NCI-H82 treated with DMSO at 0.1 percent for 48 hours (cell line): ENCODE data around the gene ZNF513.
"Not testable (repeated sequence)": the region's sequence is repeated elsewhere in the genome, so short reads cannot be mapped to it uniquely, and the experiment has no call there.

ENCODE experiments used
- DNase-seq: peaks from one replicate; lab custom pipeline; 2025; ENCODE audit not compliant: unreplicated experiment; lab: John Stamatoyannopoulos, UW

ZNF513 gene

DNA sequence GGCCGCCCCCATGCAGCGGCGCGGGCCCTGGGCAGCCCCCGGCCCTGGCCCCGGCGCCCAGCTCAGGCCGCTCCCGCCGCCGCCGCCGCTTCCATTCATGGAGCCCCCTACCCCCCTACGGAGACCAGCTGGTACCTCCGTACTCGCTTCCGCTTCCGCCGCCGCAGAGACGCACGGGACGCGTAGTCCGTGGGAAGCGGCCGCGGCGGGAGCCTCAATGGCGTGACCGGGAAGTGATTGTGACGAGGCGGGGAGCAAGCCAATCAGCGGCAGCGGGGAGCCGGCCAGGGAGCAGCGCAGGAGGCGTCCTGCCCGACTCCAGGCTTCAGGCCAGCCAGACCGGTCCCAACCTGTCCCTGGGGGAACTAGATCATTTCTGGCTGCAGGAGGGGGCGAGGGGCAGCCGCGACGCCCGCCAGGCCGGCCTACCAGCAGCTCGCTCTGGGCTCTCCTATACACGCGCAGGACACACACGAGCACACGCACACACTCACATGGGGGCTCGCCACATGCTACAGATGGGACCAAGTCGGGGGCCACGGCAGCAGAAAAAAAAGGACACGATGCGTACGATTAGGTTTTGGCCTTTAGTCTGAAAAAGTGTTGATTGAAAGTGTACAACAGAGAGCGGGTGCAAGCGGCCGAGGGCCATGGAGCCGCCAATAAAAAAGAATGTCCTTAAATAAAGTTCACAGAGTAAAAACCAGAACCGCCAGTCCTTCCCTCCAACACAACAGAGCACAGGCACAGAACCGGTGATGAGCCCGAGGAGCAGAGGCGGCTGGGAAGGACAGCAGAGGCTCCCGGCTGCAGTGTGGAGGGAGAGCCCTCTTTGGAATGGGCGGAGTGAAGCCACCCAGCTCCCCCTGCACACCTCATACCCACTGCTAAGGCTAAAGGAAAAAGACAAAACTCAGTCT lies at the start of gene ZNF513:
Gene ZNF513, minus strand, starts transcription at position 109 of the 920 bp plus-strand sequence. CDS start 208 bp downstream, outside the sequence.
- peak; percentile 84 for DNase-seq

- DNase-seq = peak; percentile 35
Observed at GRCh38 chr2:27428978-27429541, 48.5 kb upstream of the ZNF513 start.

- peak; percentile 89 for DNase-seq
Observed at GRCh38 chr2:27428213-27428977, 47.9 kb upstream of the ZNF513 start, which contains the start of gene NRBP1. Gene NRBP1, plus strand, starts transcription at chr2:27428631. Its CDS starts 4,643 bp downstream, at chr2:27433274.

- no peak for DNase-seq
Observed at GRCh38 chr2:27427863-27428212, 47.3 kb upstream of the ZNF513 start.

GRCh38 chr2:27425039-27425438 lies 44.5 kb upstream of the ZNF513 start:
- not testable (repeated sequence) for DNase-seq

- DNase-seq = no peak
Observed at GRCh38 chr2:27422958-27423357, 42.4 kb upstream of the ZNF513 start.

DNA sequence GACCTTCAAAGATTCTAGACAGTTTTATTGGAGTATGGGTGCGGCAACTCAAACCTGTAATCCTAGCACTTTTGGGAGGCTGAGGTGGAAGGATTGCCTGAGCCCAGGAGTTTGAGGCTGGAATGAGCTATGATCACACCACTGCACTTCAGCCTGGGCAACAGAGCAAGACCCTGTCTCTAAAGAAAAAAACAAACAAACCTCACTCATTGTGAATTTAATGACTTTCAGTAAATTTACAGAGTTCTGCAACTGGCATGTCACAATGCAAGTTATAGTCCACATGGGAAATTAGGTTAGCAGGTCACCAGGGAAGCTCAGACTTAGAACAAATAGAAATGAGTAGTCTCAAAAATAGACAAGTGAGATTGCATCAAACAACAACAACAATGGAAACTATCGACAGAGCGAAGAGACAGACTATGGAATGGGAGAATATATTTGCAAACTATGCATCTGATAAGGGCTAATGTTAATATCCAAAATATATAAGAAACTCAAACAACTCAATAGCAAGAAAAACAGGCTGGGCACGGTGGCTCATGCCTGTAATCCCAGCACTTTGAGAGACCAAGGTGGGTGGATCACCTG lies 41.2 kb upstream of the ZNF513 start:
- no peak for DNase-seq

- no peak for DNase-seq
Observed at GRCh38 chr2:27420996-27421395, 40.5 kb upstream of the ZNF513 start.

DNA sequence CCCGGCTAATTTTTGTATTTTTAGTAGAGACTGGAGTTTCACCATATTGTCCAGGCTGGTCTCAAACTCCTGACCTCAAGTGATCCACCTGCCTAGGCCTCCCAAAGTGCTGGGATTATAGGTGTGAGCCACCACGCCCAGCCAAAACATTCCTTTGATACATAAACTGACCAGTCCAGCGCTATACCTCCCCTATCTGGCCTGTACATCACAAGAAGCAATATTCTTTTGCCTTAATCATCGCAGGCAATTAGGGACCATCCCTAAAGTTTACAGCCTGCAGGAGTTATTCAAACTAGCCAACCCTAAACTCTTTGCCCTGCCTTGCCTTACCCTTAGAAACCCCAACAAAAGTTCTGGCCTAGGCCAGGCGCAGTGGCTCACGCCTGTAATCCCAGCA lies 35.6 kb upstream of the ZNF513 start:
- no peak for DNase-seq

GRCh38 chr2:27412419-27413152 lies 32.1 kb upstream of the ZNF513 start:
- no peak for DNase-seq

DNA sequence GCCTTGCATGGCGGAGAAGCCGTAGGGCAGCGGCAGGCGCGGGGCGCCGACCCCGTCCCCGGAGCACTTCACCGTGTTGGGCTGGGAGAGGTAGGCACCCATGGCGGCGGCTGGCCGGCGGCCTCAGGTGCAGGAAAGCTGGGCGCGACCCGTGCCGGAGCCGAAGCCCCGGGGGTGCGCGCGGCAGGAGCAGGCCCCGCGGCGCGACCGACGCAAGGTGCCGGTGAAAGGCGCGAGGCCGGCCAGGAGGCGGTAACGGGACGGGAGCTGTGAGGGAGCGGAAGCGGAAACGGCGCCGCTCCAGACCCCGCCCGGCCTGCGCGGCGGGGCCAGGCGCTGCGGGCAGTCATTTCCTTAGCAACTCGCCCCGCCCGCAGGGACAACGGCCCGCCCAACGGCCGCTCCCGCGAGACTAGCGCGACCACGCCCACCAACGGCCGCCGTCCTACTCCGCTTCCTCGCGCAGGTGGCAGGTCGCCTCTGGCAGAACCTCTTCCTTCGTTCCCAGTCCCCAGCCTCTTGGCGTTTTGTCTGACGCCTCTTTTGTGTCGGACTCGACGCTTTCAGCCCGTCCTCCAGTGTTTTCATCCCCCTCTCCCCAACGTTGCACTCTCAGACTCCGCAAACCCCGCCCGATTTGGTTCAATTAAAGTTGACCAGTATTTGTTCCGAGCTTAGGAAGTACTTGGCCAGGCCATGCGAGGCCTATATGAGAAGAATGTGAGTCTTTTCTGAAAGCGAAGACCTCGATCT lies 29.0 kb upstream of the ZNF513 start, which contains the start of gene PPM1G:
Gene PPM1G, minus strand, starts transcription at position 271 of the 753 bp plus-strand sequence. Its CDS starts 169 bp downstream, at position 102.
- peak; percentile 83 for DNase-seq

DNA sequence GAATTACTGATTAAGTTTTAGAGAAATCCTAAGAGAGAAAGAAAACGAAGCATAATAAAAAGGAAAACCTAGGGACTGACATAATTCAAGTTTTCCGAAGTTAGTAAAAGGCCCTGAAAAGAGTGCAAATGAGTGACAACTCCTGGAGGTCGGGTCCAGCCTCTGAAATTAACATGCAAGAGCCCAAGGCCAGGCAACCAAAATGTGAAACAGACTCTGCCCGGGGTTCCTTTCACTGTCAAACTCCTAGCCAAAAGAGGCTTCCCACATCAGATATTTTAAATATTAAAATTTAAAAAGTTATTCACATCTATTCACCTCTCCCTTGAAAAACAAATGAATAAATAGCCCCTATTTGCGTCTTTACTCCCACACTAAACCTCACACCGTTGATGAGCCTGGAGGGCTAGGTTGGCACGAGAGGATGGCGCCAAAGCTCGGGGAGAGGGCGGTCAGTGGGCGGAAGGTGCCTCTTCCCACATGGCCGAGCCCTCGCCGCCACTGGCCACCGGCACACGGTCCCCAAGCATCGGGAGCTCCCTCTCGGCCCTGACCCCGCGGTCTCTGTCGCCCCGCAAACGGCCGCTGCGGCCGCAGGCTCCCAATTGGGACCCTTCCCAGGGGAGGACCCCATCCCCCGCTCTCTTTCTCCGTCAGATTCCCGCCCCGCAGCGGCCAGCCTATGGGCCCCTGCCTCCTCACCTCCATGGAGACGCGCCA lies 28.2 kb upstream of the ZNF513 start:
- no peak for DNase-seq

DNA sequence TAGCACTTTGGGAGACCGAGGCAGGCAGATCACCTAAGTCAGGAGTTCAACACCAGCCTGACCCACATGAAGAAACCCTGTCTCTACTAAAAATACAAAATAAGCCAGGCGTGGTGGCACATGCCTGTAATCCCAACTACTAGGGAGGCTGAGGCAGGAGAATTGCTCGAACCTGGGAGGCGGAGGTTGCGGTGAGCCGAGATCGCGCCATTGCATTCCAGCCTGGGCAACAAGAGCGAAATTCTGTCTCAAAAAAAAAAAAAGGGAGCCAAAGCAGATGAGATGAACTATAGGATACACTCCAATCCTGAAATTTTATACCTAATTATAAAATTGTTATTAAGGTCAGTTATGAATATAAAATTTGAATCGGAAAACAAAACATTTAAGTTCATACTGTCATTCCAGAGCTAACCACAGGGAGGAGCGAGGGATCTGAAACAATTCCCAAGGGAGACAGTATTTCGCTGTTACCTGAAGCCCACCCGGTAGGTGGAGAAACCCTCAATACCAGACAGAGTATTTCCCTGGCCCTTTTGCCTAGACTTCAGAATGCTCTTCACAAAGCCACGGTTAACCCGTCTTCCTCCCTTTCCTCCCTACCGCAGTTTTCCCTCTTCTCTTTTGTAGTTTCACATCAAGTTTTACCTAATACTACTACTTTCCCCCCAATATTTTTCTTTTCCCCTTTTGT lies 27.4 kb upstream of the ZNF513 start:
- peak; percentile 72 for DNase-seq

DNA sequence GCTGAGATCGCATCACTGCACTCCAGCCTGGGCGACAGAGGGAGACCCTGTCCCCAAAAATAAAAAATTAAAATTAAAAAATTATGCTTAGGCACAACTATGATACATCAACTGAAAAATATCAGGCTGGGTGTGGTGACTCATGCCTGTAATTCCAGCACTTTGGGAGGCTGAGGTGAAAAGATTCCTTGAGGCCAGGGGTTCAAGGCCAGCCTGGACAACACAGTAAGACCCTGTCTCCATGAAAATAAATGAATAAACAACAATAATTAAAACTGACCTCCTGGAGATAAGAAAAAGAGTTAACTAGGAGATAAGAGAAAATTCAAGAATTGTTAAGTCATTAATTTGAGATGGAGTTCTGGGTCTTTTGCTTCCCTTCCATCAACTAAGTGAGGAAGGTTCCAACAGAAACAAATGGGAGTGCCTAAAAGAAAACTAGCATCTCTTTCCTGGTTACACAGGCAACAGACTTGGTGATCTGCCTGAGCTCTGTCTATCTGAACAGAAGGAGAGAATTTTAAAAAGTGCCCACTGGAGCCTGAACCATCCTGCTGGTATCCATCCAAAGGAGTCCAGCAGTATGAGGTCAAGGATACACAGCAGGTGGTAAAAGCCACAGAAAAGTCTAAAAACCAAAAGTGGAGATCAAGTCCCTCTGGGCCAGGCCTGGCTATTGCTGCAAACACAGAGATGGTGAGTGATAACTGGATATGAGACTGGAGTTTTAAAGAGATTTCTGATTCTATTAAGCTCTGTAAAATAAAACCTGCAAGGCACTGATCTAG lies 20.0 kb upstream of the ZNF513 start:
- DNase-seq = no peak

DNA sequence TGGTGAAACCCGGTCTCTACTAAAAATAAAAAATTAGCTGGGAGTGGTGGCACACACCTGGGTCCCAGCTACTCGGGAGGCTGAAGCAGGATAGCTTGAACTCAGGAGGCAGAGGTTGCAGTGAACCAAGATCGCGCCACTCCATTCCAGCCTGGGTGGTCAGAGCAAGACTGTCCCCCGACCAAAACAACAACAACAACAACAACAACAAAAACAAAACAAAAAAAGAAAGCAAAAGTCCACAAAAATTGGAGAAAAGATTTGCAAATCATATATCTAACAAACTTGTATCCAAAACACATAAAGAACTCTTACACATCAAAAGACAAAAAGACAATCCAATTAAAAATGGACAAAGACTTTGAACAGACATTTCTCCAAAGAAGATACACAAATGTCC lies 18.4 kb upstream of the ZNF513 start:
- DNase-seq = no peak

- no peak for DNase-seq
Observed at GRCh38 chr2:27393225-27393624, 12.7 kb upstream of the ZNF513 start.

GRCh38 chr2:27390822-27391679 lies 10.5 kb upstream of the ZNF513 start:
- no peak for DNase-seq
